ENCODE measurements around the gene L3MBTL4.

Gene L3MBTL4

GRCh38 chr18:6018671-6019070 is 396.0 kb downstream of the L3MBTL4 start:
- no peak for DNase-seq

GRCh38 chr18:6017171-6017570 is 397.5 kb downstream of the L3MBTL4 start:
- DNase-seq, result no peak

DNA sequence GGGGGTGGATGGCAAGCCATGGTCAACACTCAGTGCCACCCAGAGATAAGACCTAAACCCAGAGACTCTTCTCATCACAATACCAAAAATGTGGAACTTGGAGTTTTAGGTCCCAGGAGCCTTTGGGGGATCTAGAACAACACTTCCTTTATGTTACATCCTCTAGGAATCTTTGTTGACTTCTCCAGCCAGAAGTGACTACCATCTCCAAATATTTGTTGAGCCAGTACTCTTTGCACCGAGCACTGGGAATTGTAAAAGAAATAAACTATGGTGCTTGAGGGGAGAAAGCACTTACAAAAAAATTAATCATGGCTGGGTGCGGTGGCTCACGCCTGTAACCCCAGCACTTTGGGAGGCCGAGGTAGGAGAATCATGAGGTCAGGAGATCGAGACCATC is 399.3 kb downstream of the L3MBTL4 start:
- no peak for DNase-seq

DNA sequence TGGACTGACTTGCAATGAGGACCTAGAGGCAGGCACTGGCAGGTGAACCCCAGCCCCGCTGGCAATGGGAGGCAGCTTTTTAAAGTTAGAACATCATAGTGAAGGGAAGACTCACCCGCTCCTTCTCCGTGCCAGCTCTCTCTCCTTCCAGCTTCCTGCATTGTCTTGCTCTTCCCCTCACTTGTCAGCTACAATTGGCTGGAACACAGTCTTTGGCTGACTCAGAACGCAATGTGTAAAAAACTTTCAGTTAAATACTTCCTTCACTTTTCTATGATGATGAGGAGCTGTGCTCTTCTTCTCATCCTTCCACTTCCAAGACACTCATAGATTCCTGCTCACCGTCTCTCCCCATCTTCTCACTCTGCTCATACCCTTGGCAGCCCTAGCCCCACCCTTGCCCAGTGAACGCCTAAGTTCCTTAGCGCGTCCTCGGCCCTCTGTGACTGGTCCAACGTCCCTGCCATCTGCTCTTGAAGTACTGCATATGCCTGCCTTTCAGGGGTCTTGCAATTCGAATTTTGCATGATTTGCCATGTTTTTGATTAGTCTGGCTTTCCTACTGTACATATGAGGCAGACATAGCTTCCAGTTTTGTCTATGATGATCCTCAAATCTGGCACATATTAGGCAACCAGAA is 401.4 kb downstream of the L3MBTL4 start:
- no peak for DNase-seq

DNA sequence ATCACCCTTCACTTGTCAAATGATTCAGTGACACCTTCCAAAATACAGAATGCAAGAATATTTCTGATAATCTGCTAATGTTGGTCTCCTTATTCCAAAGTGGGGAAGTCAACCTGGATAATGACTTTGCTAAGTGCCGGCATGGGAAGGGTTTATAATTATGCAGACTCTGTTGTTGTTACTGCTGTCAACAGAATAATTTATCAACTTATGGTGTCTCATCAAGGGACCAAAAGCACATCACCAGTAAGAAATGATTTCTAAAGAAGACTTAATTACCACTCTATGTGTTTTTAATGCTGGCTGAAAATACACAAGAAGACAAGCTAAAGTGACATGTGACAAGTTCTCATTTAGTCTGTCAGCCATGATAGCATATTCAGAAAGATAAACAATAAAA is 403.8 kb downstream of the L3MBTL4 start:
- DNase-seq, result no peak

DNA sequence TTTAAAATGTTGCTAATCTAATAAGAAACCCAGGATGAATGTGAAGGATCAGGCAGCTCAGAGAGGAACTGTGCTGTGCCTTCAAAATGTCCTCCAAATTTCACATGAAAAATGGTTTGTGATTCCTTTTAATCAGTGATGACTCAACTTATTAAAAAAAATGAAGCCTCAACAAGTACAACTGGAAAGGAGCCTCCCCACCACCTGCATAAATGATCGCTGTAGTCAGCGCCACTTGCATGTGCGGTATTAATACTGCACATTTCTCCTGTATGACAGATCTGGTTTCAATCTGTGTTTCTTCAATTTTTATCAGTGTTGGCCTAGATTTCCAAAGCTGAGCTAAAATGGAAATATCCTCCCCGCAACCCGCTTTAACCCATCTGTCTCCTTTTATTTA is 404.4 kb downstream of the L3MBTL4 start:
- DNase-seq, result no peak

GRCh38 chr18:6009756-6010155 is 405.0 kb downstream of the L3MBTL4 start:
- no peak for DNase-seq

DNA sequence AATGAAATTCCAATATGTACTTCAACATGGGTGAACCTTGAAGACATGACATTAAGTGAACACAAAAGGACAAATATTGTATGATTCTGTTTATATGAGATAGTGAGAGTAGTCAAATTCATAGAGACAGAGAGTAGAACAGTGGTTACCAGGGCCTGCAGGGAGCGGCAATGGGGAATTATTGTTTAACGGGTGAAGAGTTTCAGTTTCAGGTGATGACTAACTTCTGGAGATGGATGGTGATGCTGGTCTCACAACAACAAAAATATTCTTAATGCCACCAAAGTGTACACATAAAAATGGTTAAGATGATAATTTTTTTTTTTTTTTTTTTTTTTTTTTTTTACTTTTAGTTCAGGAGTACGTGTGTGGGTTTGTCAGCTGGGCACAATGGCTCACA is 410.0 kb downstream of the L3MBTL4 start:
- no peak for DNase-seq

- DNase-seq, result no peak
Observed at GRCh38 chr18:6004119-6004518, 410.6 kb downstream of the L3MBTL4 start.

GRCh38 chr18:6001867-6002266 is 412.8 kb downstream of the L3MBTL4 start:
- DNase-seq, result no peak

DNA sequence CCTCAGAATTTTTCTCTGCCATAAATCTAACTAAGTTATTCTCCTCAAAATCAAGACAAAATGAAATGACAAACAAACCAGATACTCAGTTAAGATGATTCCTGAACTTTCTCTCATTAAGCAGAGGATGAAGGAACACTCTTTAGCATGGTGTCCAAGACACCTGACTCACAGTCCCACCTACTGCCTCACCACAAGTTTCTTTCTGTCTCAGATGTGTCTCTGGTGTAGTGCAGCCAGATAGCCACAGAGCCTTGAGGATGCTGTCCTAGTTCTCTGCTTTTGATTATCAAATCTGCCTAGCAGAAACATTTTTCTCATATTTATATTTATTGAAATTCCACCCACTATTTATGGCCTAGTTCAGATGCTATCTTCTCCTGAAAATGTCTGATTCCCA is 415.8 kb downstream of the L3MBTL4 start:
- no peak for DNase-seq

DNA sequence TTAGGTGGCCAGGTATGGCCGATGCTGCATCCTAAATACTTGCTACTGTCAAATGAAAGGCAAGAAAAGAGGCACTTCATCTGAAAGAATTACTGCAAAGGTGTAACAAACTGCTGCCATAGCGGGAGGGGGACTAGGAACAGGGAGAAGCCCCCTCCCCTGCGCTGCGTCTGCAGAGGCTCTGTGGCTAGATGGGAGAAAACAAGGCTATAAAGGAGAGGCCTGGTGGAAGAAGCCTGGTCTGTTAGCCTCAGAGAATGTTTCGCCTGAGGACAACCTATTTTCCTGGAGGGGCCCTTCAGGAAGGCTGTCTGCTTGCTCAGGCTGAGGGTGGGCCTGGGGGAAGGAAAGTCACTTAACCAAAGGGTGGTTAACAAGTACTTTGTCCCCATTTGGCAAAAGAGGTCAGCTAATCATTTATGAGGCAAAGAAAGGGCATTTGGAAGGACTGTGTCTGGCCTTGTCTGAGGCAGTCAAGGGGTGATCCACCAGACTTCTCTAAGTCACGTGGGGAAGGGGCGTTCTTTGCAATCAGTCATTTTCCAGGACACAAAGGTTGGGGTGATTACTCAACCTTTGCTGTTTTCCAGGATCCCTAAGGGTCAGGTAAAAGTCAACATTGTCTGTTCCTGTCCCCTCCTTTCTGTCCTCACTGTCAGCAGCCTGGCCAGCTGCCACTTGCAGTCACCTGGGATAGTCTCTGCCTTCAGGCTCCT is 416.4 kb downstream of the L3MBTL4 start:
- DNase-seq, result no peak

- no peak for DNase-seq
Observed at GRCh38 chr18:5997361-5997760, 417.4 kb downstream of the L3MBTL4 start.

DNA sequence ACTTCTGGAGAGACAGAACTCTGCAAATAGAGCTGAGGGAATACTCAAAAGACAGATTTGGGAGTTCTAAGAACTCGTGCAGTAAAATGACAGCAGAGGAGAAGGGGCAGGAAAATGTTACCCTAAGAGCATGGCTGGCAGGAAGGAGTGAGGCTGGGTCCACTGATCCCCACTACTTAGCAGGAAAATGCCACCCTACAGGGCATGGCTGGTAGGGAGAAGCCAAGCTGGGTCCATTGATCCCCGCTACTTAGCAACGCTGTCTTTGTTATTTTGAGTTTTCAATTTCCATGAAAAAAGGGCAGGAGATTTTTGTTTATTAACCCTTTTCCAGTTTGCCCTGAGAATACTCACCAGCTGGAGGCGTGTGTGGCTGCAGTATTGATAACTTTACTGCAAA is 419.1 kb downstream of the L3MBTL4 start:
- no peak for DNase-seq

DNA sequence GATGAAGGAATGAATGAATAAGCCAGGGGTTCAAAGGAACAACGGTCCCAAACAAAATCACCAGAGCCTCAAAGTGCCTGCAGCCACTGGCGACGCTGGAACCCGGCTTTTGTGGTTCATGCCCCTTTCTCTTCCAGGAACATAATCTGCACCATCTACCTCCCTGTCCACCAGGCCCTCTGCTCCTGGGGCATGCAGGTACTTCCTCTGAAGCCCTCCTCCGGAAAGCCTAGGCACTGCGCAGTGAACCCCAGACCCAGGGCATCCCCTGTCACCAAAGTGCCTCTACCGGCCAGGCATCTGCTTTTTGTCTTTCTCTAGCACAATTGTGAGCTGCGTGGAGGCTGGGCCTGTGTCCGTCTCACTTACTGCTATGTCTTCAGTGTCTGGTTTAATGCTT is 420.8 kb downstream of the L3MBTL4 start:
- no peak for DNase-seq

GRCh38 chr18:5992381-5992780 is 422.3 kb downstream of the L3MBTL4 start:
- DNase-seq, result no peak

- DNase-seq, result no peak
Observed at GRCh38 chr18:5987249-5987648, 427.5 kb downstream of the L3MBTL4 start.

DNA sequence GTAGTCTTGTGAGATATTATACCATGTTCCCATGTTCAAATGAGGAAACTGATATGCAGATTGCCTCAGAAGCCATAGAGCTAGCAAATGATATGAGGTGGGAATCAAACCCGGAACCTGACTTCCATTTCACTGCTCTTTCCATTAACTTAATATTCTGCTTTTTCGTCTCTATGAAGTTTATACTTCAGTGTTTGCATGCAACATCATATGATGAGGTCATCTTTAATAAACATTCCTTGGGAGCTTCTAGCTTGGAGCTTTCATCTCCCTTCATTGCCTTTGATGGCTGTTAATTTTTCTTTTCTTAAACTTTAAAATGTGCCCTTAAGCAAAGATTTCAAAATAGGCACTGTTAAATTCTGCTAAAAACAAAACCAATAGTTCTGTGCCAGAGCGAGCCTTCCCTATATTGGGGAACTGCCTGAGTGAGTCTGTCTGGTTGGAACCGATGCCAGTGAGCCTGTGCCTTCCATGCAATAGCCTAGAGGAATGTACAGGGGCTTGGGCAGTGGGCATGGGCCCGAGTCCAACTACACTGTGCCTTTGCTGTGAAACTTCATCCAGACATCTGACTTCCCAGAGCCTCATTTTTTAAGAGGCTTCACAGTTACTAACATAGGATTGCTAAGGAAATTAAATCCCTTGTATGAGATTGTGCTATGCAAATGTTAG is 428.3 kb downstream of the L3MBTL4 start:
- DNase-seq, result no peak

GRCh38 chr18:5984245-5984644 is 430.5 kb downstream of the L3MBTL4 start:
- no peak for DNase-seq

DNA sequence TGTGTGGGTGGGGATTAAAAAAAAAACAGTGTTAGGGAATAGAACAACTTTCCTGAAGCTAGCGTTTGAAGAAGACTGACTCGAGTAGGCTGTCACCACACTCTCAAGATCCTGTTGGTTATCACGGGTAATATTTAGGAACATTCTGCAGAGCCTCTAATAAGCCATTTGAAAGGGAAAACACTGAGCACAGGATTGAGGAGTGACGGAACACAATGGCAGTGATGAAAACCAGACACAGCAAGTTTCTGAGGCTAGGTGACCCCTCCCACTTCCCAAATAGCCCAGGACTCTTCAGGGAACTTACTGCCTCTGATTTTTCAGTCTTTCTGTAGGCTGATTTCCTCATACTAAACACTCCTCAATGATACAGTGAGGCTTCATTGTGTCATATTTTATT is 431.2 kb downstream of the L3MBTL4 start:
- DNase-seq, result no peak

- DNase-seq, result no peak
Observed at GRCh38 chr18:5982332-5982731, 432.4 kb downstream of the L3MBTL4 start.

DNA sequence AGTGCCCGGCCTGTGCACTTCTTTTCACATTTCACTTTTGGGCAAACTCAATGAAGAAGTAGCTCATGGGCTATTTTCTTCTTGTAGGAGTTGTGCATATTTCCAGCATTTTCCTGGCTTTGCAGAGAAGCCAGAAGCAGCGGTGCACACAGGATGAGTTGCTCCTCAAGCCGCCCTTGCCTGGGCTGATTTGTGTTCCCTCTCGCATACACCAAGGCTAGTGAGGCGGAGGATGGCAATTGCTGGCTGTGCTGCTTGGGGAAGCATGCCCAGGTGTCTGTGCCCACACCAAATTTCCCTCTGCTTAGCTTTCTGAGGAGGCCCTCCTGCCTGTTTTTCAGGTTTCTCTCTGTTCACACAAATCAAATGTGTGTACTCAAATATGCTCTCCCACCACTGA is 434.0 kb downstream of the L3MBTL4 start:
- no peak for DNase-seq

DNA sequence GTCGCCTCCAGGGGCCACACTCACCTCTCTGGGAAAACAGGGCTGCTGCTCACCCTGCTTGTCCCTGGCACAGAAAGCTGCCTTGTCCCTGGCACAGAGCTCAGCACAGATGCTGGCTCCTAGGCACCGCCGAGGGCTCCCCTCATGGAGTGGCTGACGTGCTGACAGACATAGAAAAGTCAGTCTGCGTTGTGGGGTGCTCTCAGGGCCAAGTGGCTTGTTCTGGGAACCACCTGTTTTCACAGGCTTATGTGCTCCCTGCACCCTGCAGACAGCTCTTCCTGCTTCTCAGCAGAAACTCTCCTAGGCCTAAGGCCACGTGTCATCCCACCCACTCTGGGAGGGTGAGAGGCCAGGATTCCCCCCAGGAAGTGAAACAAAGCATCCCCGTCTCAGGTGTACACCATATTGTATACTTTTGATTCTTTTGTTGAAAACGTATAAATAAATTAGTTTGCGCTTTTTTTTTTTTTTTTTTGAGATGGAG is 434.7 kb downstream of the L3MBTL4 start:
- no peak for DNase-seq

GRCh38 chr18:5979176-5979888 is 435.4 kb downstream of the L3MBTL4 start:
- DNase-seq, result no peak

All from bone marrow (tissue), 2 donors.